EH (cell line): ENCODE measurements around the gene MYADML2.

Source experiments
- DNase-seq: peaks from one replicate; pipeline ENCODE4 v3.0.0-alpha.2; 2015; ENCODE audit warnings: low read depth

The MYADML2 gene

DNA sequence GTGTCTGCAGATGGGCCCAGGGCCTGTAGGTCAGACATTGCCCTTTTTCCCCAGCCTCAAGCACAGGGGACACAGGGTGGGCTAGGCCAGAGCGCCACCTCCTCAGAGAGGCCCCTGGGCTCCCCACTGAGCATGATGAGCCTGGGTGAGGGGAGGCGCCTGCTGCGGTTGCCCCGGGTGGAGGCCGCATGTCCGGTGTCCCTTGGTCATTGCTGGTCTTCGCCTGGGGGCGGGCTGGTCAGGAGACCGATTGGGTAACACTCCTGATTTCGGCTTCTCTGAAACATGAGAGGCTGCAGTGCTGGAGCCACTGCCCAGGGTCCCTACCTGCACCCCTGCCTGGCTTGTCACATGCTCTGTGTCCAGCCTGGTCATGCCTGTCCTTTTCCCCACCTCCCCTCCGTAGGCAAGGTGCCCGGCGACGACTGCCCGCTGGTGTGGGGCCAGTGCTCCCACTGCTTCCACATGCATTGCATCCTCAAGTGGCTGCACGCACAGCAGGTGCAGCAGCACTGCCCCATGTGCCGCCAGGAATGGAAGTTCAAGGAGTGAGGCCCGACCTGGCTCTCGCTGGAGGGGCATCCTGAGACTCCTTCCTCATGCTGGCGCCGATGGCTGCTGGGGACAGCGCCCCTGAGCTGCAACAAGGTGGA lies 47.4 kb downstream of the MYADML2 start:
- no peak for DNase-seq

GRCh38 chr17:81898885-81899284 lies 48.1 kb downstream of the MYADML2 start:
- DNase-seq = no peak

DNA sequence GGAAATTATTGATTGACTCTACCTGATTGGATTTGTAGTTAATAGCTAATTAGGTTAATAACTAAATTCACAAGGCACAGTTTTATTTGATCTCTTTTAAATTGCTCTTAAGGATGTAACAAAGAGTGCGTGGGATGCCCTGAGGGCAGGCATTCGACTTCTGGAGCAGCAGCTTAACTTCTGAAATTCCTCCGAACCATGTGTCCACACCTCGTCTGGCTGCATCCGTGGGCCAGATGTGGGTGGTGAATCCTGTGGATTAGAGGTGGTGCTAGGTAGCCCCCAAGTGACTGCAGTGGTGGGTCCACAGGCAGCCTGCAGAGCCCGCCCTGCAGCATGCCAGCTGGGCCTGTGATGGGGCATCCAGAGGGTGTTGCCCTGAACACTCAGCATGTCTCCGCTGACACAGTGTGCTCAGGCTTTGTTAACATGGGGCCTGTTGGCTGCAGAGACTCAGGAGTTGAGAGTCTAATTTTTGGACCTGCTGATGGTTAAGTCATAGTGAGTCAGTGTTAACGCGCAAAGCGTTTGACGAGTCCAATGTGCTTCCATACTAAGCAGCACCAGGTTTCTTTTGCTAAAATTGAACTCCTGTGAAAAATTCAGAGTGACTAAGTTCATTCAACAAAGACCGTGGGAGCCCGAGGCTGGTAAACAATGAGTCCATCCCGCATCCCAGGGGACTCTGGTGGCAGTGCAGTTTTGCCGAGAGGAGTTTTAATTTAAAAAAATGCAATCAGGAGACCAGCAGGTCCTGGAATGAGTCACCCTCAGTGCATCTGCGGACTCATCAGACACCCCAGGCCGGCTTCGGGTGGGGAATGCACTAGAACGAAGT lies 48.8 kb downstream of the MYADML2 start:
- peak; percentile 94 for DNase-seq

DNA sequence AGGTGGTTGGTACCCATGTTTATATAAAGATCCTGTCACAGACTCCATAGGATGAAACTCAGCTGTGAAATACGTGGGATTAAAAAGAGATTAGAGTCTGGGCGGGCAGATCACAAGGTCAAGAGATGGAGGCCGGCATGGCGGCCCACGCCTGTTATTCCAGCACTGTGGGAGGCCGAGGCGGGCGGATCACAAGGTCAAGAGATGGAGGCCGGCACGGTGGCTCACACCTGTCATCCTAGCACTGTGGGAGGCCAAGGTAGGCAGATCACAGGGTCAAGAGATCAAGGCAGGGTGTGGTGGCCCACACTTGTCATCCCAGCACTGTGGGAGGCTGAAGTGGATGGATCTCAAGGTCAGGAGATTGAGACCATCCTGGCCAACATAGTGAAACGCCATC lies 51.6 kb downstream of the MYADML2 start:
- DNase-seq = no peak

- DNase-seq = no peak
Measured at GRCh38 chr17:81891303-81891552, 55.8 kb downstream of the MYADML2 start.

DNA sequence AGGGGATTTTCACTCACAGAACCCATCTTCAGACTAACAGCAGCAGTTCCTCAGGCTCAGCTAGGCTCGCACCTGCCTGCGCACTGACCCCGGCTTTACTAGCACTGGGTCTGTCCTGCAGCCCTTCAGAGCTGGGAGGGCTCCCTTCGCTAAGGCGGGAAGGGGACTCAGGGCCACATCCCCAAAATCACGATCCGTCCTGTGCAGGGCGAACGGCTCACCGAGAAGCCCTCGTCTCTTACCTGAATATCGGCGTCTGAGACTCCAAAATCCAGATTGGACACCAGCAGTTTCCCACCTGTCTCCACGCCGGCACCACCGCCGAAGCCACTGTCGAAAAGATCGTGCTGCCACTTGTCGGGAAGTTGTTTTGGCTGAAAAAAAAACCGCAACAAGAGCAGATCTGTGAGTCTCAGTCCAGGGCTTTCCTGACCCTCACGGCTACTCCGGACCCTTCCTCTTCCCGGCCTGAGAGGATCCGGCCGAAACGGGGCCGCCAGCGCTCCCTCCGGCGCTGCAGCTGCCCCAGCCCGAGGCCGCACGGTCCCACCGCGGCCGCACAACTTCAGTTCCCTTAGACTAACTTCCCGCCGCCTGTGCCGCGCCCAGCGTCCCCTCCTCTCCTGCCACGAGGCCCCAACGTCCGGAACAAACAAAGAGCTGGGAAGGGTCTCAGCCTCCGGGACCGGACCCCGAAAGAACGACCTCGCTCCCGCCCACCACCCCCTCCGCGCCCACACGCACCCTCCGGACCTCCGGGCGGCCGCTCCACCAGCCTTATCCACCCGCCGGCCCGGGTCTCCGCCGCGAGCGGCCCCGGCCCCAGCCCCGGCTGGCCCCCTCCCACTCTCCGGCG lies 56.4 kb downstream of the MYADML2 start:
- DNase-seq = peak; percentile 25
